ENCODE results near the gene KRT10. TPM values are rescaled to one million over a fixed set of nuclear protein-coding genes. Genes with fewer than 3 reads are reported as not detected.
A peak's percentile ranks its signal among the peaks of the same experiment; 100 is the strongest.

KRT10 gene
- total and polyA plus RNA-seq, 9 of the 15 experiments (the other 6 are each of a cell fraction or from before 2014, with no cell fraction given): 47.0 to 179 (median 76.2) TPM

GRCh38 chr17:40806131-40806530 is 16.3 kb downstream of the KRT10 start (continued):
- TF ChIP-seq, protein P1, sequence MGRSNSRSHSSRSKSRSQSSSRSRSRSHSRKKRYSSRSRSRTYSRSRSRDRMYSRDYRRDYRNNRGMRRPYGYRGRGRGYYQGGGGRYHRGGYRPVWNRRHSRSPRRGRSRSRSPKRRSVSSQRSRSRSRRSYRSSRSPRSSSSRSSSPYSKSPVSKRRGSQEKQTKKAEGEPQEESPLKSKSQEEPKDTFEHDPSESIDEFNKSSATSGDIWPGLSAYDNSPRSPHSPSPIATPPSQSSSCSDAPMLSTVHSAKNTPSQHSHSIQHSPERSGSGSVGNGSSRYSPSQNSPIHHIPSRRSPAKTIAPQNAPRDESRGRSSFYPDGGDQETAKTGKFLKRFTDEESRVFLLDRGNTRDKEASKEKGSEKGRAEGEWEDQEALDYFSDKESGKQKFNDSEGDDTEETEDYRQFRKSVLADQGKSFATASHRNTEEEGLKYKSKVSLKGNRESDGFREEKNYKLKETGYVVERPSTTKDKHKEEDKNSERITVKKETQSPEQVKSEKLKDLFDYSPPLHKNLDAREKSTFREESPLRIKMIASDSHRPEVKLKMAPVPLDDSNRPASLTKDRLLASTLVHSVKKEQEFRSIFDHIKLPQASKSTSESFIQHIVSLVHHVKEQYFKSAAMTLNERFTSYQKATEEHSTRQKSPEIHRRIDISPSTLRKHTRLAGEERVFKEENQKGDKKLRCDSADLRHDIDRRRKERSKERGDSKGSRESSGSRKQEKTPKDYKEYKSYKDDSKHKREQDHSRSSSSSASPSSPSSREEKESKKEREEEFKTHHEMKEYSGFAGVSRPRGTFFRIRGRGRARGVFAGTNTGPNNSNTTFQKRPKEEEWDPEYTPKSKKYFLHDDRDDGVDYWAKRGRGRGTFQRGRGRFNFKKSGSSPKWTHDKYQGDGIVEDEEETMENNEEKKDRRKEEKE (IDR thresholded peaks at IDR 0.05; ENCODE audit: borderline replicate concordance in 1 of 2, control insufficient read depth in 1 of 2, low read depth in 2 of 2, low read length in 1 of 2): no peak
- TF ChIP-seq DACH1 (IDR thresholded peaks at IDR 0.05; ENCODE audit: partially characterized antibody): no peak
- TF ChIP-seq, protein P2, sequence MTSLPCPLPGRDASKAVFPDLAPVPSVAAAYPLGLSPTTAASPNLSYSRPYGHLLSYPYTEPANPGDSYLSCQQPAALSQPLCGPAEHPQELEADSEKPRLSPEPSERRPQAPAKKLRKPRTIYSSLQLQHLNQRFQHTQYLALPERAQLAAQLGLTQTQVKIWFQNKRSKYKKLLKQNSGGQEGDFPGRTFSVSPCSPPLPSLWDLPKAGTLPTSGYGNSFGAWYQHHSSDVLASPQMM (CRISPR knock-in tag; IDR thresholded peaks at IDR 0.05): no peak
- TF ChIP-seq TARDBP (IDR thresholded peaks at IDR 0.05): no peak
- TF ChIP-seq POLR2B (IDR thresholded peaks at IDR 0.05; ENCODE audit: low read depth, partially characterized antibody): no peak
- 0 out of 2 replicates have a peak, but pooled peaks have one; percentile 30 for TF ChIP-seq MIER1 (IDR thresholded peaks at IDR 0.05; ENCODE audit: low read depth)
- no peak for TF ChIP-seq BRF1 (IDR thresholded peaks at IDR 0.05; ENCODE audit: borderline replicate concordance, extremely low read depth, insufficient read length)
- no peak for TF ChIP-seq ZNF124 (CRISPR knock-in tag; IDR thresholded peaks at IDR 0.05)
- no peak for TF ChIP-seq PPARD (CRISPR knock-in tag; IDR thresholded peaks at IDR 0.05)
- TF ChIP-seq NFXL1 (CRISPR knock-in tag; IDR thresholded peaks at IDR 0.05): no peak
